Stimulated activated memory B cell treated with anti-CD40 and anti-IgM and Interleukin-4, amounts not matched to agents 10 μg/mL and 1 μg/mL and 100 μg/mL, for 72 hours (primary cell): ENCODE data around the gene EFS.

ENCODE experiments used
- ATAC-seq: fragments of 150-1000 bp; cut with Tn5 transposase; 2 replicates; pipeline ENCODE4 v1.10.0; 2021
- H3K27ac Mint-ChIP-seq: one replicate; pipeline ENCODE4 v1.8.0; 2022; ENCODE audit warnings: mild to moderate bottlenecking, mixed read lengths
- H3K27me3 Mint-ChIP-seq: one replicate; pipeline ENCODE4 v1.8.0; 2022; ENCODE audit warnings: mixed read lengths
- H3K36me3 Mint-ChIP-seq: one replicate; pipeline ENCODE4 v1.8.0; 2022; ENCODE audit warnings: mixed read lengths
- H3K4me1 Mint-ChIP-seq: one replicate; pipeline ENCODE4 v1.8.0; 2022; ENCODE audit warnings: mixed read lengths
- H3K4me3 Mint-ChIP-seq: one replicate; pipeline ENCODE4 v1.8.0; 2022; ENCODE audit warnings: mild to moderate bottlenecking, moderate library complexity, mixed read lengths
- H3K9me3 Mint-ChIP-seq: one replicate; pipeline ENCODE4 v1.8.0; 2022; ENCODE audit warnings: mixed read lengths

Gene EFS

GRCh38 chr14:23376482-23377197 is 11.7 kb upstream of the EFS start, which contains the start of gene CMTM5:
TSS of gene CMTM5 (plus strand) at chr14:23377046. CDS start at chr14:23377252, 206 bp downstream.
- no peak for ATAC-seq
- H3K4me1 Mint-ChIP-seq: no peaks in the 10 kb centered on the region
- H3K36me3 Mint-ChIP-seq: no peaks in the 10 kb centered on the region
- H3K4me3 Mint-ChIP-seq: no peak within 1 kb of the TSS
- no peak within 1 kb of the TSS for H3K27ac Mint-ChIP-seq
- H3K27me3 Mint-ChIP-seq: peaks cover 45% of the 10 kb centered on the region
- no peaks in the 10 kb centered on the region for H3K9me3 Mint-ChIP-seq

GRCh38 chr14:23375527-23376251 is 10.7 kb upstream of the EFS start:
- Mint-ChIP-seq H3K36me3 (no peaks in the 10 kb centered on the region), H3K27me3 (peaks cover 36% of the 10 kb centered on the region), H3K27ac (no peak overlapping the region), H3K9me3 (no peaks in the 10 kb centered on the region), H3K4me3 (no peak overlapping the region), H3K4me1 (no peaks in the 10 kb centered on the region)
- ATAC-seq: no peak

- no peaks in the 10 kb centered on the region for H3K9me3 Mint-ChIP-seq
- H3K4me3 Mint-ChIP-seq: no peak overlapping the region
- no peak overlapping the region for H3K27ac Mint-ChIP-seq
- peaks cover 30% of the 10 kb centered on the region for H3K27me3 Mint-ChIP-seq
- ATAC-seq: no peak
- H3K36me3 Mint-ChIP-seq: no peaks in the 10 kb centered on the region
- H3K4me1 Mint-ChIP-seq: no peaks in the 10 kb centered on the region
Observed at GRCh38 chr14:23373041-23373440, 8.1 kb upstream of the EFS start.

- H3K4me3 Mint-ChIP-seq: no peak within 1 kb of the TSS
- no peaks in the 10 kb centered on the region for H3K36me3 Mint-ChIP-seq
- no peak for ATAC-seq
- H3K9me3 Mint-ChIP-seq: no peaks in the 10 kb centered on the region
- H3K27me3 Mint-ChIP-seq: peaks cover 29% of the 10 kb centered on the region
- H3K27ac Mint-ChIP-seq: no peak within 1 kb of the TSS
- H3K4me1 Mint-ChIP-seq: no peaks in the 10 kb centered on the region
Observed at GRCh38 chr14:23372509-23372908, 7.5 kb upstream of the EFS start, which contains the start of gene IL25. TSS of gene IL25 (plus strand) at chr14:23372809.

- no peak for ATAC-seq
- Mint-ChIP-seq H3K36me3 (no peaks in the 10 kb centered on the region), H3K9me3 (no peaks in the 10 kb centered on the region), H3K27ac (no peak overlapping the region), H3K4me1 (no peaks in the 10 kb centered on the region), H3K27me3 (peaks cover 29% of the 10 kb centered on the region), H3K4me3 (no peak overlapping the region)
Observed at GRCh38 chr14:23371865-23372264, 6.9 kb upstream of the EFS start.

GRCh38 chr14:23370221-23370620 is 5.2 kb upstream of the EFS start:
- Mint-ChIP-seq H3K36me3 (no peaks in the 10 kb centered on the region), H3K9me3 (no peaks in the 10 kb centered on the region), H3K4me1 (no peaks in the 10 kb centered on the region), H3K27me3 (peaks cover 31% of the 10 kb centered on the region), H3K4me3 (no peak overlapping the region), H3K27ac (no peak overlapping the region)
- no peak for ATAC-seq

- peaks cover 43% of the 10 kb centered on the region for H3K27me3 Mint-ChIP-seq
- no peaks in the 10 kb centered on the region for H3K4me1 Mint-ChIP-seq
- no peak overlapping the region for H3K27ac Mint-ChIP-seq
- H3K9me3 Mint-ChIP-seq: no peaks in the 10 kb centered on the region
- no peak for ATAC-seq
- no peak overlapping the region for H3K4me3 Mint-ChIP-seq
- no peaks in the 10 kb centered on the region for H3K36me3 Mint-ChIP-seq
Observed at GRCh38 chr14:23366426-23366921, 1.5 kb upstream of the EFS start.

- no peaks in the 10 kb centered on the region for H3K9me3 Mint-ChIP-seq
- no peak for ATAC-seq
- no peak overlapping the region for H3K27ac Mint-ChIP-seq
- H3K4me1 Mint-ChIP-seq: no peaks in the 10 kb centered on the region
- no peak overlapping the region for H3K4me3 Mint-ChIP-seq
- peaks cover 43% of the 10 kb centered on the region for H3K27me3 Mint-ChIP-seq
- no peaks in the 10 kb centered on the region for H3K36me3 Mint-ChIP-seq
Observed at GRCh38 chr14:23365732-23366425, 907 bp upstream of the EFS start.

- no peaks in the 10 kb centered on the region for H3K4me1 Mint-ChIP-seq
- H3K9me3 Mint-ChIP-seq: no peaks in the 10 kb centered on the region
- H3K27me3 Mint-ChIP-seq: peaks cover 53% of the 10 kb centered on the region
- ATAC-seq: no peak
- no peak overlapping the region for H3K4me3 Mint-ChIP-seq
- H3K36me3 Mint-ChIP-seq: no peaks in the 10 kb centered on the region
- no peak overlapping the region for H3K27ac Mint-ChIP-seq
Observed at GRCh38 chr14:23364164-23365035, 572 bp downstream of the EFS start.

- H3K27ac Mint-ChIP-seq: no peak overlapping the region
- ATAC-seq: no peak
- no peaks in the 10 kb centered on the region for H3K4me1 Mint-ChIP-seq
- no peaks in the 10 kb centered on the region for H3K36me3 Mint-ChIP-seq
- H3K4me3 Mint-ChIP-seq: no peak overlapping the region
- no peaks in the 10 kb centered on the region for H3K9me3 Mint-ChIP-seq
- H3K27me3 Mint-ChIP-seq: peaks cover 42% of the 10 kb centered on the region
Observed at GRCh38 chr14:23362200-23362599, 2.8 kb downstream of the EFS start.

- Mint-ChIP-seq H3K9me3 (no peaks in the 10 kb centered on the region), H3K4me1 (no peaks in the 10 kb centered on the region), H3K4me3 (no peak overlapping the region), H3K27ac (no peak overlapping the region), H3K27me3 (peaks cover 38% of the 10 kb centered on the region), H3K36me3 (no peaks in the 10 kb centered on the region)
- ATAC-seq: no peak
Observed at GRCh38 chr14:23361763-23362162, 3.2 kb downstream of the EFS start.

- peaks cover 36% of the 10 kb centered on the region for H3K27me3 Mint-ChIP-seq
- ATAC-seq: no peak
- H3K4me3 Mint-ChIP-seq: no peak overlapping the region
- H3K36me3 Mint-ChIP-seq: no peaks in the 10 kb centered on the region
- no peaks in the 10 kb centered on the region for H3K9me3 Mint-ChIP-seq
- H3K4me1 Mint-ChIP-seq: no peaks in the 10 kb centered on the region
- H3K27ac Mint-ChIP-seq: no peak overlapping the region
Observed at GRCh38 chr14:23361320-23361719, 3.7 kb downstream of the EFS start.

GRCh38 chr14:23360496-23360895 is 4.5 kb downstream of the EFS start:
- Mint-ChIP-seq H3K4me3 (no peak overlapping the region), H3K4me1 (no peaks in the 10 kb centered on the region), H3K27me3 (peaks cover 41% of the 10 kb centered on the region), H3K36me3 (no peaks in the 10 kb centered on the region), H3K9me3 (no peaks in the 10 kb centered on the region), H3K27ac (no peak overlapping the region)
- no peak for ATAC-seq

- H3K4me1 Mint-ChIP-seq: no peaks in the 10 kb centered on the region
- peaks cover 44% of the 10 kb centered on the region for H3K27me3 Mint-ChIP-seq
- no peak overlapping the region for H3K27ac Mint-ChIP-seq
- H3K9me3 Mint-ChIP-seq: no peaks in the 10 kb centered on the region
- H3K36me3 Mint-ChIP-seq: no peaks in the 10 kb centered on the region
- ATAC-seq: no peak
- H3K4me3 Mint-ChIP-seq: no peak overlapping the region
Observed at GRCh38 chr14:23359722-23360447, 5.1 kb downstream of the EFS start.
